HL-60/S4 treated with phorbol 12-myristate 13-acetate at 8.2 ng/mL for 4 days and 3 days (cell line): Measurements from ENCODE around the gene ATRIP.

ENCODE experiments used
- in situ Hi-C: fragments of 300-500 bp; cut with MboI; formaldehyde crosslinking; loops from 2 replicates; pipeline ENCODE4 v1.15.0; 2022; ENCODE audit warnings: low sequenced_read_pairs

ATRIP gene

GRCh38 chr3:48409291-48410201, 37.0 kb upstream of the ATRIP start:
- in situ Hi-C loops = no loop called here

- in situ Hi-C loops = no loop called here
Measured at GRCh38 chr3:48410205-48411040, 36.1 kb upstream of the ATRIP start.

GRCh38 chr3:48411041-48411588, 35.4 kb upstream of the ATRIP start:
- in situ Hi-C loops = no loop called here

- in situ Hi-C loops = no loop called here
Measured at GRCh38 chr3:48411606-48412374, 34.7 kb upstream of the ATRIP start.

GRCh38 chr3:48412375-48413001, 34.0 kb upstream of the ATRIP start:
- in situ Hi-C loops = no loop called here

- in situ Hi-C loops = no loop called here
Measured at GRCh38 chr3:48413086-48413485, 33.5 kb upstream of the ATRIP start.

- in situ Hi-C loops = no loop called here
Measured at GRCh38 chr3:48413611-48414010, 32.9 kb upstream of the ATRIP start.

- in situ Hi-C loops = no loop called here
Measured at GRCh38 chr3:48414376-48415250, 31.9 kb upstream of the ATRIP start.

- in situ Hi-C loops = no loop called here
Measured at GRCh38 chr3:48415251-48415953, 31.1 kb upstream of the ATRIP start.

- in situ Hi-C loops = no loop called here
Measured at GRCh38 chr3:48416091-48416505, 30.4 kb upstream of the ATRIP start.

GRCh38 chr3:48416546-48416945, 30.0 kb upstream of the ATRIP start:
- in situ Hi-C loops = no loop called here

- in situ Hi-C loops = no loop called here
Measured at GRCh38 chr3:48417529-48418108, 28.9 kb upstream of the ATRIP start.

- in situ Hi-C loops = no loop called here
Measured at GRCh38 chr3:48418140-48418539, 28.4 kb upstream of the ATRIP start.

- in situ Hi-C loops = no loop called here
Measured at GRCh38 chr3:48418651-48419050, 27.9 kb upstream of the ATRIP start.

GRCh38 chr3:48419149-48419548, 27.4 kb upstream of the ATRIP start:
- in situ Hi-C loops = no loop called here

- in situ Hi-C loops = no loop called here
Measured at GRCh38 chr3:48419597-48419996, 26.9 kb upstream of the ATRIP start.

GRCh38 chr3:48420561-48420960, 26.0 kb upstream of the ATRIP start:
- in situ Hi-C loops = no loop called here

- in situ Hi-C loops = no loop called here
Measured at GRCh38 chr3:48422272-48422671, 24.3 kb upstream of the ATRIP start.
